H1 (cell line): Measurements from ENCODE around the gene MCC. TPM values are rescaled to one million over a fixed set of nuclear protein-coding genes. Genes with fewer than 3 reads are reported as not detected.

Experiments
- ASH2L ChIP-seq: fragments of 200-600, 300-600 bp; sonication (generic); IDR thresholded peaks from one replicate; pipeline ENCODE4 v1.7.1; 2017; ENCODE audit warnings: low read length
- CBX5 ChIP-seq: fragments of 300-800, 300-1000 bp; sonication (generic); IDR thresholded peaks from 2 replicates; pipeline ENCODE4 v1.7.1; 2016; ENCODE audit warnings: antibody characterized with exemption, low read length, low read depth
- CHD1 ChIP-seq: IDR thresholded peaks from 2 replicates; pipeline ENCODE4 v1.6.1; 2012; ENCODE audit warnings: low read depth, low read length, improper control_type of control experiment
- CREB1 ChIP-seq: IDR thresholded peaks from 2 replicates; pipeline ENCODE4 v1.6.1; 2012; ENCODE audit warnings: inconsistent platforms
- EZH2 ChIP-seq: fragments of 200-600 bp; sonication (generic); IDR thresholded peaks from 2 replicates; pipeline ENCODE4 v1.7.1; 2012; ENCODE audit warnings: low read depth, mild to moderate bottlenecking, moderate library complexity, low read length, inconsistent platforms; ENCODE audit not compliant: severe bottlenecking
- HDAC2 ChIP-seq, 2 experiments: fragments of 300-600 bp in 1 of 2; sonication (generic) in 1 of 2; IDR thresholded peaks; 2 replicates each; pipeline ENCODE4 v1.6.1; 2011 to 2012; ENCODE audit warnings: low read depth in 2 of 2, low read length in 2 of 2, mild to moderate bottlenecking in 2 of 2, moderate library complexity in 2 of 2, borderline replicate concordance in 1 of 2, inconsistent platforms in 1 of 2
- JUND ChIP-seq: IDR thresholded peaks from 2 replicates; pipeline ENCODE4 v1.6.1; 2011; ENCODE audit warnings: mild to moderate bottlenecking, improper control_type of control experiment, low read length
- NRF1 ChIP-seq: IDR thresholded peaks from 2 replicates; pipeline ENCODE4 v1.6.1; 2011; ENCODE audit warnings: mild to moderate bottlenecking, low read depth, low read length, improper control_type of control experiment
- POLR2A ChIP-seq, 2 experiments: IDR thresholded peaks; 1 replicate in 1 of 2; 2 replicates in 1 of 2; pipeline ENCODE4 v1.6.1; 2011; ENCODE audit warnings: low read depth in 2 of 2, low read length in 2 of 2, mild to moderate bottlenecking in 2 of 2; ENCODE audit errors: control extremely low read depth in 1 of 2
- POLR2AphosphoS5 ChIP-seq: IDR thresholded peaks from 2 replicates; pipeline ENCODE4 v1.6.1; 2011; ENCODE audit warnings: low read depth, low read length
- RBBP5 ChIP-seq: IDR thresholded peaks from 2 replicates; pipeline ENCODE4 v1.7.1; 2012; ENCODE audit warnings: low read depth, mild to moderate bottlenecking, inconsistent platforms, low read length, moderate library complexity, borderline replicate concordance
- RFX5 ChIP-seq: IDR thresholded peaks from 2 replicates; pipeline ENCODE4 v1.6.1; 2011; ENCODE audit warnings: low read depth, low read length, improper control_type of control experiment, borderline replicate concordance
- RNF2 ChIP-seq: fragments of 200-900, 300-1000 bp; sonication (generic); IDR thresholded peaks from 2 replicates; pipeline ENCODE4 v1.7.1; 2016; ENCODE audit warnings: borderline replicate concordance, low read depth, mild to moderate bottlenecking, antibody characterized with exemption, low read length; ENCODE audit not compliant: poor library complexity, severe bottlenecking; ENCODE audit errors: missing control alignments
- SP1 ChIP-seq: IDR thresholded peaks from 2 replicates; pipeline ENCODE4 v1.6.1; 2011; ENCODE audit warnings: low read depth, low read length
- SP4 ChIP-seq: IDR thresholded peaks from 2 replicates; pipeline ENCODE4 v1.6.1; 2012; ENCODE audit warnings: low read length, inconsistent platforms
- TAF1 ChIP-seq: IDR thresholded peaks from 2 replicates; pipeline ENCODE4 v1.6.1; 2011; ENCODE audit warnings: mild to moderate bottlenecking, low read depth, low read length
- TAF7 ChIP-seq: optimal IDR thresholded peaks from 2 replicates; pipeline ENCODE3; 2011; ENCODE audit warnings: low read depth, mild to moderate bottlenecking, inconsistent platforms, low read length, moderate library complexity, borderline replicate concordance
- TCF12 ChIP-seq: IDR thresholded peaks from 2 replicates; pipeline ENCODE4 v1.6.1; 2011; ENCODE audit warnings: low read depth, mild to moderate bottlenecking, low read length
- TEAD4 ChIP-seq: IDR thresholded peaks from 2 replicates; pipeline ENCODE4 v1.6.1; 2012; ENCODE audit warnings: low read depth, low read length, inconsistent platforms, mixed read lengths
- polyA plus RNA-seq, 7 experiments: library from polyadenylated mRNA; depleted of rRNA in 3 of 7; stranded (reverse) in 5 of 7; unstranded in 2 of 7; fragments of >200 nt in 5 of 7; fragments of 200-250 nt in 2 of 7; gene quantifications; 1 replicate in 5 of 7; 2 replicates in 1 of 7; 4 replicates in 1 of 7; pipeline versions ENCODE4 v1.2.1 to v1.2.3, GENCODE V29; 2011 to 2013; ENCODE audit warnings: missing spikeins in 2 of 7, mixed read lengths in 2 of 7
- total RNA-seq: library from RNA; stranded (reverse); fragmentation: NEBNext Ultra II Directional; extraction: Animal tissue kit (Norgen Biotek cat#: 25700); gene quantifications from 2 replicates; pipeline ENCODE4 v1.2.1, GENCODE V29; 2021
- TF ChIP-seq, protein P1 (sequence below): IDR thresholded peaks from 2 replicates; pipeline ENCODE4 v1.6.1; 2011; ENCODE audit warnings: low read depth, mild to moderate bottlenecking, low read length; ENCODE audit not compliant: insufficient read depth
- TF ChIP-seq, protein P2 (sequence below), 3 experiments: IDR thresholded peaks; 1 replicate in 2 of 3; 2 replicates in 1 of 3; pipeline versions ENCODE4 v1.5.1 to v1.6.1; 2011; ENCODE audit warnings: low read length in 3 of 3, mild to moderate bottlenecking in 3 of 3, inconsistent platforms in 2 of 3, low read depth in 1 of 3, moderate library complexity in 1 of 3; ENCODE audit not compliant: insufficient read depth in 1 of 3; ENCODE audit errors: control extremely low read depth in 1 of 3

Gene MCC
- total and polyA plus RNA-seq, 2 of the 8 experiments (the other 6 are each of a cell fraction or from before 2014, with no cell fraction given) = 2.6 to 18.3 TPM

DNA sequence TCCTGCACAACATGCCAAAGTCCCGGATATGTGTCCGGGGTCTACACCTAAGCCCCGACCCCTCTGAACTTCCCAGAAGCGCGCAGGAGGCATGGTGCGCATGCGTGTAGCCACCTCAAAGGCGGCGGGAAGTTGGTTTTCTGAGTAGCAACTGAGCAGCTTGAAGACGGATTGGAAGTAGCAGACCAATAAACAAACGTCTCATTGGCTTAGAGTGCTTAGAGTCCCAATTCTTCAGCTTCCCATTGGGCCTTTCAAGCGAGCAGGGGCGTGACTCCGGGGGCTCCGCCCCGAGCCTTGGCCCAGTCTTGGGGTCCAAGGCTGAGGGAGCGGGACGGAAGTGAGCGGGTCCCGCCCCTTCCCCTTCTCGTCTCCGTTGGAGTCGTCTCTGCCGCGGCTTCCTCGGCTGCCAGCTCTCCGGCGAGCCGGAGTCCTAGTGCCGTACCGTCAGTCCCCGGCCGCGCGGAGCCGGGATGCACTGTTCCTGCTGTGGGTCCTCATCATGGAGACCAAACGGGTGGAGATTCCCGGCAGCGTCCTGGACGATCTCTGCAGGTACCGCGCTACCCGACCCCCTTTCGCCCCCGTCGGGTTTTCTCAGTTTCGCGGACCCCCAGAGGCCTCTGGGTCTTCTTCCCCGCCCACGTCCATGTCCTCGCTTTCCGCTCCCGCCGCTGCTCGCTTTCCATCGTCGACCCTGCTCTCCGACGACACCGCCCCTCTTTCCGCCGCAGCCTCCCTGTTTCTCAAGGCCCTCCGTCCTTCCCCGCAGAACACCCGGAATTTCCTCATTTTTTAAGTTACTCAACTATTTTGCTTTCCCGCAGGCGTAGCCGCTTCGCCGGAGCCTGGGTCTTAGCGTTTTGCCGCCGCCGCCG is 511.6 kb downstream of the MCC start, which contains the start of gene DCP2 (continued):
- TF ChIP-seq HDAC2 (IDR thresholded peaks at IDR 0.05; ENCODE audit: borderline replicate concordance in 1 of 2, low read depth in 2 of 2, low read length in 2 of 2) = peak in 1 of 2 experiments; percentile 56; a peak in 1 of 4 replicates
- TF ChIP-seq RFX5 = peak; percentile 82
- TF ChIP-seq, protein P1, sequence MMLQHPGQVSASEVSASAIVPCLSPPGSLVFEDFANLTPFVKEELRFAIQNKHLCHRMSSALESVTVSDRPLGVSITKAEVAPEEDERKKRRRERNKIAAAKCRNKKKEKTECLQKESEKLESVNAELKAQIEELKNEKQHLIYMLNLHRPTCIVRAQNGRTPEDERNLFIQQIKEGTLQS = no peak
- TF ChIP-seq RBBP5 = peak; percentile 86
- 0 out of 2 replicates have a peak, but pooled peaks have one; percentile 4 for TF ChIP-seq JUND
- TF ChIP-seq CHD1 = peak; percentile 32; the same call in 1 of the 2 replicates
- no peak for TF ChIP-seq TEAD4
- no peak for TF ChIP-seq TCF12
- peak; percentile 98 for TF ChIP-seq SP1
- peak; percentile 68 to 98 for TF ChIP-seq POLR2A (IDR thresholded peaks at IDR 0.05; ENCODE audit: control extremely low read depth in 1 of 2, low read depth in 2 of 2, low read length in 2 of 2)
- TF ChIP-seq RNF2 = no peak
- no peak for TF ChIP-seq CBX5
- TF ChIP-seq POLR2AphosphoS5 = peak; percentile 92
- TF ChIP-seq TAF7 = peak; percentile 64
- no peak for TF ChIP-seq EZH2
- peak; percentile 35 for TF ChIP-seq CREB1
- peak; percentile 87 for TF ChIP-seq NRF1
- TF ChIP-seq, protein P2, sequence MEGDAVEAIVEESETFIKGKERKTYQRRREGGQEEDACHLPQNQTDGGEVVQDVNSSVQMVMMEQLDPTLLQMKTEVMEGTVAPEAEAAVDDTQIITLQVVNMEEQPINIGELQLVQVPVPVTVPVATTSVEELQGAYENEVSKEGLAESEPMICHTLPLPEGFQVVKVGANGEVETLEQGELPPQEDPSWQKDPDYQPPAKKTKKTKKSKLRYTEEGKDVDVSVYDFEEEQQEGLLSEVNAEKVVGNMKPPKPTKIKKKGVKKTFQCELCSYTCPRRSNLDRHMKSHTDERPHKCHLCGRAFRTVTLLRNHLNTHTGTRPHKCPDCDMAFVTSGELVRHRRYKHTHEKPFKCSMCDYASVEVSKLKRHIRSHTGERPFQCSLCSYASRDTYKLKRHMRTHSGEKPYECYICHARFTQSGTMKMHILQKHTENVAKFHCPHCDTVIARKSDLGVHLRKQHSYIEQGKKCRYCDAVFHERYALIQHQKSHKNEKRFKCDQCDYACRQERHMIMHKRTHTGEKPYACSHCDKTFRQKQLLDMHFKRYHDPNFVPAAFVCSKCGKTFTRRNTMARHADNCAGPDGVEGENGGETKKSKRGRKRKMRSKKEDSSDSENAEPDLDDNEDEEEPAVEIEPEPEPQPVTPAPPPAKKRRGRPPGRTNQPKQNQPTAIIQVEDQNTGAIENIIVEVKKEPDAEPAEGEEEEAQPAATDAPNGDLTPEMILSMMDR (IDR thresholded peaks at IDR 0.05; ENCODE audit: control extremely low read depth in 1 of 3, insufficient read depth in 1 of 3, low read depth in 1 of 3, low read length in 3 of 3) = peak in 1 of 3 experiments; percentile 2; a peak in 1 of 4 replicates
- TF ChIP-seq SP4 = peak; percentile 91
- peak; percentile 89 for TF ChIP-seq TAF1
- peak; percentile 94 for TF ChIP-seq ASH2L
